A549 (cell line): Measurements from ENCODE around the gene SYCE3. TPM values are rescaled to one million over a fixed set of nuclear protein-coding genes. Genes with fewer than 3 reads are reported as not detected.

Source experiments
- ATAC-seq, 2 experiments: fragments of 200-7000 bp in 1 of 2; fragments of >200 bp in 1 of 2; cut with Nextera tagmentation in 1 of 2; cut with Tn5 transposase in 1 of 2; 3 replicates each; pipeline versions ENCODE4 v1.8.0 to v1.9.1; 2018 to 2020; ENCODE audit warnings: mild to moderate bottlenecking in 1 of 2, moderate library complexity in 1 of 2
- CTCF ChIA-PET: fragments of 300-600 bp; sonication (Branson Sonifier 250); formaldehyde crosslinking; extraction: SDS; loops from one replicate; lab custom pipeline; 2021; ENCODE audit warnings: antibody characterized with exemption, inconsistent platforms; lab: Yijun Ruan, JAX
- POLR2A ChIA-PET: fragments of 350-600 bp; formaldehyde crosslinking; extraction: SDS; loops from one replicate; lab custom pipeline; 2021; ENCODE audit warnings: antibody characterized with exemption, inconsistent platforms; lab: Yijun Ruan, JAX
- DNase-seq, 2 experiments: peaks; one replicate each; pipeline versions ENCODE4 v3.0.0 to v3.0.0-alpha.2; 2011 to 2016; ENCODE audit warnings: low read depth in 1 of 2, low spot score in 1 of 2
- FAIRE-seq: peaks from 2 replicates; lab custom pipeline; 2011; peaks lifted over from hg19 to GRCh38; lab: Jason Lieb, UNC
- H3K27ac ChIP-seq, 2 experiments: fragments of >200 bp; sonication (Bioruptor Twin); formaldehyde crosslinking; 3 replicates each; pipeline ENCODE4 v1.5.1; 2016 to 2017
- H3K4me1 ChIP-seq: fragments of >200 bp; sonication (Bioruptor Twin); formaldehyde crosslinking; 3 replicates; pipeline ENCODE4 v1.6.1; 2016
- H3K4me2 ChIP-seq: fragments of >200 bp; sonication (Bioruptor Twin); formaldehyde crosslinking; 3 replicates; pipeline ENCODE4 v1.6.1; 2016
- H3K4me3 ChIP-seq: fragments of >200 bp; sonication (Bioruptor Twin); formaldehyde crosslinking; 3 replicates; pipeline ENCODE4 v1.5.1; 2016
- H3K9me3 ChIP-seq: fragments of >200 bp; sonication (Bioruptor Twin); formaldehyde crosslinking; 3 replicates; pipeline ENCODE4 v1.6.1; 2016
- ATOH8 ChIP-seq: fragments of 250-450 bp; sonication (Bioruptor Pico); IDR thresholded peaks from 2 replicates; pipeline ENCODE4 v1.5.0; 2020; ENCODE audit warnings: low read depth, mild to moderate bottlenecking, moderate library complexity
- BCL3 ChIP-seq: fragments of >200 bp; sonication (Bioruptor Twin); formaldehyde crosslinking; IDR thresholded peaks from 3 replicates; pipeline ENCODE4 v1.6.1; 2016
- BHLHE40 ChIP-seq: IDR thresholded peaks from 2 replicates; pipeline ENCODE4 v1.6.1; 2012; ENCODE audit warnings: low read depth, low read length, inconsistent platforms
- CBX8 ChIP-seq: fragments of 200-600 bp; sonication (generic); IDR thresholded peaks from 2 replicates; pipeline ENCODE4 v1.6.1; 2016
- E2F6 ChIP-seq: IDR thresholded peaks from 2 replicates; pipeline ENCODE4 v1.6.1; 2012; ENCODE audit warnings: low read depth, borderline replicate concordance
- ESRRA ChIP-seq: fragments of 150-350 bp; IDR thresholded peaks from 2 replicates; pipeline ENCODE4 v1.6.1; 2014; ENCODE audit warnings: mild to moderate bottlenecking, low read length, borderline replicate concordance
- FOSB ChIP-seq: fragments of 250-450 bp; sonication (Bioruptor Pico); IDR thresholded peaks from 2 replicates; pipeline ENCODE4 v1.5.0; 2020; ENCODE audit warnings: mild to moderate bottlenecking, moderate library complexity
- FOXS1 ChIP-seq: fragments of 250-450 bp; sonication (Bioruptor Pico); IDR thresholded peaks from 2 replicates; pipeline ENCODE4 v1.5.0; 2020; ENCODE audit warnings: mild to moderate bottlenecking, moderate library complexity
- HES2 ChIP-seq: fragments of >200 bp; sonication (Bioruptor Twin); formaldehyde crosslinking; IDR thresholded peaks from 2 replicates; pipeline ENCODE4 v1.6.1; 2016
- HOXA7 ChIP-seq: fragments of 250-450 bp; sonication (Bioruptor Pico); IDR thresholded peaks from 2 replicates; pipeline ENCODE4 v1.5.0; 2020; ENCODE audit warnings: mild to moderate bottlenecking, moderate library complexity
- HOXB5 ChIP-seq: fragments of 250-450 bp; sonication (Bioruptor Pico); IDR thresholded peaks from 2 replicates; pipeline ENCODE4 v1.5.0; 2020; ENCODE audit warnings: mild to moderate bottlenecking, moderate library complexity
- JUN ChIP-seq, 2 experiments: fragments of >200 bp; sonication (Bioruptor Twin); formaldehyde crosslinking; IDR thresholded peaks; 2 replicates in 1 of 2; 3 replicates in 1 of 2; pipeline ENCODE4 v1.6.1; 2016 to 2017
- KDM5A ChIP-seq: fragments of 200-600 bp; sonication (generic); IDR thresholded peaks from 2 replicates; pipeline ENCODE4 v1.6.1; 2016; ENCODE audit warnings: antibody characterized with exemption, mild to moderate bottlenecking
- MAZ ChIP-seq: fragments of 150-350 bp; IDR thresholded peaks from 2 replicates; pipeline ENCODE4 v1.6.1; 2014; ENCODE audit warnings: antibody characterized with exemption, low read depth, low read length, borderline replicate concordance
- MYC ChIP-seq: IDR thresholded peaks from 2 replicates; pipeline ENCODE4 v1.6.1; 2012; ENCODE audit warnings: mild to moderate bottlenecking, inconsistent platforms, low read length, improper control_type of control experiment, borderline replicate concordance
- NFE2L2 ChIP-seq: fragments of 150-350 bp; conservative IDR thresholded peaks from 2 replicates; pipeline ENCODE4 v1.6.1; 2014; ENCODE audit warnings: low read length
- POLR2A ChIP-seq: IDR thresholded peaks from 2 replicates; pipeline ENCODE4 v1.6.1; 2012; ENCODE audit warnings: mild to moderate bottlenecking, low read length
- REST ChIP-seq: fragments of 200-600 bp; sonication (generic); IDR thresholded peaks from 2 replicates; pipeline ENCODE4 v1.6.1; 2016; ENCODE audit warnings: antibody characterized with exemption, mild to moderate bottlenecking, moderate library complexity
- TP53 ChIP-seq: fragments of 250-450 bp; sonication (Bioruptor Pico); IDR thresholded peaks from 2 replicates; pipeline ENCODE4 v1.5.0; 2021; ENCODE audit warnings: mild to moderate bottlenecking, moderate library complexity
- WGBS: methylation state at CpG from one replicate; pipeline ENCODE4 v1.1.6; 2017; ENCODE audit errors: missing lambda C conversion rate; 5-methylcytosine and 5-hydroxymethylcytosine counted together
- polyA plus RNA-seq, 4 experiments: library from polyadenylated mRNA; depleted of rRNA in 3 of 4; stranded (reverse); fragments of >200 nt; fragmentation: RNase III in 1 of 4; extraction: RNeasy Plus Mini Kit Qiagen cat#74134 plus additional on column Dnase treatment in 1 of 4; gene quantifications; 2 replicates in 3 of 4; 3 replicates in 1 of 4; pipeline ENCODE4 v1.2.3, GENCODE V29; 2011 to 2017

The SYCE3 gene
- polyA plus RNA-seq, 2 of the 4 experiments (the other 2 are of a cell fraction), result 0.45 to 0.59 TPM

GRCh38 chr22:50551160-50551752 is 11.5 kb downstream of the SYCE3 start (continued):
- TF ChIP-seq BCL3 (no peak), POLR2A (no peak)

- Histone ChIP-seq H3K4me1 (peaks cover 8% of the 10 kb centered on the region), H3K4me2 (no peak overlapping the region), H3K27ac (no peak overlapping the region), H3K9me3 (no peaks in the 10 kb centered on the region), H3K4me3 (no peak overlapping the region)
- no peak for DNase-seq
- CTCF ChIA-PET, result interaction anchor here (0.9 to 2.9 kb wide), 4 partner anchors 10 to 25 kb away, joined by 3 to 13 read pairs (median 5); partner anchors contain the start of genes SCO2 and SYCE3
- POLR2A ChIA-PET, result interaction anchor here (0.9 kb wide), 1 partner anchor 21 kb away, joined by 3 read pairs; the partner anchor contains the start of gene TYMP
- ATAC-seq, result no peak
- TF ChIP-seq HES2 (no peak), TP53 (no peak), JUN (IDR thresholded peaks at IDR 0.05) (no peak), BHLHE40 (no peak), BCL3 (no peak), MAZ (no peak), HOXA7 (CRISPR knock-in tag) (no peak), FOSB (CRISPR knock-in tag) (no peak), HOXB5 (CRISPR knock-in tag) (no peak), REST (no peak), FOXS1 (CRISPR knock-in tag) (no peak), E2F6 (no peak), ATOH8 (no peak), MYC (no peak), ESRRA (no peak), CBX8 (no peak), KDM5A (no peak), NFE2L2 (no peak)
- no peak for FAIRE-seq
- 76% methylated on average over 7 of the region's 8 CpGs for WGBS
Measured at GRCh38 chr22:50550395-50550794, 12.3 kb downstream of the SYCE3 start.
